Left lobe of liver (tissue), 2 donors: Measurements from ENCODE around the gene BZW2. TPM values are rescaled to one million over a fixed set of nuclear protein-coding genes. Genes with fewer than 3 reads are reported as not detected.
"Not testable (repeated sequence)": the region's sequence is repeated elsewhere in the genome, so short reads cannot be mapped to it uniquely, and the experiment has no call there.

Source experiments
- ATAC-seq: fragments of 200-7000 bp; cut with Tn5 transposase; one replicate; pipeline ENCODE4 v1.9.1; 2020; ENCODE audit warnings: mild to moderate bottlenecking, moderate library complexity
- DNase-seq: peaks from one replicate; pipeline ENCODE4 v3.0.0-alpha.2; 2020; ENCODE audit warnings: low spot score
- total RNA-seq: library from RNA; stranded (reverse); gene quantifications from one replicate; pipeline ENCODE4 v1.2.1, GENCODE V29; 2021
- donor health status: DM: no; HTN: no; CAD: no; lungs with moderate emphysema.
- donor health status: DM: no; HTN: yes; CAD: no.

Gene BZW2
- total RNA-seq, 1 donor from 2014 or later: 8.4 TPM

- DNase-seq (no peak), ATAC-seq (no peak)
Observed at GRCh38 chr7:16670021-16670420, 24.0 kb downstream of the BZW2 start.

DNA sequence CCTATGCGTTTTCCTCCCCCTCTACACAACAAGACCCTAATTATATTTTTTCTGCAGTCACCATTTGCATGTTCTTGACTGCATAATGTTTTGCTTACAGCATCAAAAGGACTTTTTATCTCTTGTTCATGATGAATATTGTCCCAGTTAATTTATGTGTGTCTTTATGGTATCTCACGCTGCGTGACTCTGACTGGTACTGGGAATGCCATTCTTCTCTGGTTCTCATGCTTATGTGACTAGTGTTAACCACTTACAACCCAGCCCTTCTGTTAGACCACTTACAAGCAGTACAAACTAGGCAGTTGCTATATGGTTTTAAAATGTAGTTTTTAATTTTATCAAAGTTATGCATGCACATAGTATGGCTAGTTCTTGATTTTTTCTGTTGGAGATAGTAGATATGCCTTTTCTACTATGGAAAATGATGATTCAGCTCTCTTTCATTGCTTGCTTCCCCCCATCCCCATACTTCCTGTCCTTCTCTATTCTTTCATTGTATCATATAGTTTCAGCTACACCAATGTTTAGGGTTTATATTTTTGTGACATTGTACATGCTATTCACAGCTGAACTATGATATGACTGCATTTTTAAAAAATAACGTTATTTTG lies 24.9 kb downstream of the BZW2 start:
- ATAC-seq (no peak), DNase-seq (no peak)

DNA sequence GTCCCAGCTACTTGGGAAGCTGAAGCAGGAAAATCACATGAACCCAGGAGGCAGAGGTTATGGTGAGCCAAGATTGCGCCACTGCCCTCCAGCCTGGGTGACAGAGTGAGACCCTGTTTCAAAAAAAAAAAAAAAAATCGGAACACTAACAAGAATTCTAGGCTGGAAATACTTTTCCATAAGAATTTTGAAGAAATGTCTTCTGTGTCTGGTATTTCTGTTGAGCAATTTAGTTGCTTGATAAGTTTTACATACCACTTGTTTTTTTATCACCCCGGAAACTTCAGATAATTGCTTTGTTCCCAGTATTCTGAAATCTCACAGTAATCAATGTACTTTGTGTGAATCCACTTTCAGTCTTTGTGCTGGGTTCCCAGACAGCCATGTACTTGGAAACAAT lies 25.8 kb downstream of the BZW2 start:
- ATAC-seq (no peak), DNase-seq (no peak)

DNA sequence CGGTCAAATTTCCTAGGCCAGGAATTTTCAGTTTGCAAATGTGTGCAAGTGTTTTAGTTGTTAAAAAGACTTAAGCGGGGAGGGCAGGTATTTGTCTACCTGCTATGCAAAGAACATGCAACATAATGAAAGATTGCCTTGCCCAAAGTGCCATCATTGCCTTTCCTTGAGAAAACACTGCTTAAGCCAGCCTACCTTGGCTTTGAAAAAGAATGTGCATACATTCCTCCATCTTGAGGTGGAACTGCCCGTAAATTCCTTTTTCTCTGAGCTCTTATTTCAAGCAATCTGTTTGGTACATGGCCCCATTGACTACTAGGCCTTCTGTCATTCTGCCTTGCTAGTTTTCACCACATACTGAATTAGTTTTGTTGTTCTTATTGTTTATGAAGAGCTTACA lies 29.3 kb downstream of the BZW2 start:
- ATAC-seq (no peak), DNase-seq (no peak)

DNA sequence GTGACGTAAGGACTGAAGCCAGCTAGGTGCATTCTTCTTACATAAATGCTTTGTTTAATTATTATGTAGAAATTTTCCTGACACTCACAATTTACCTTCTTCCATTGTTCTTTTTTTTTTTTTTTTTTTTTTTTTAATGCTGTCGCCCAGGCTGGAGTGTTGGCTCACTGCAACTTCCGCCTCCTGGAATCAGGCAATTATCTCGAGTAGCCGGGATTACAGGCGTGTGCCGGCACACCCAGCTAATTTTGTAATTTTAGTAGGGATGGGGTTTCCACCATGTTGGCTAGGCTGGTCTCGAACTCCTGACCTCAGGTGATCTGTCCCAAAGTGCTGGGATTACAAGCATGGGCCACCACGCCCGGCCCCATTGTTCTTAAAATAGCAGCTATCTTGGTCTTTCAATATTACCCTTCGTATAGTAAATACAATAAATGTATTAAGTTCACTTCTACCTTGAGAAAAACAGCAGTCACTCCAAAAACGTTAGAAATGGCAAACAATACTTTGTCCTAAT lies 32.1 kb downstream of the BZW2 start:
- ATAC-seq (no peak), DNase-seq (no peak)

- not testable (repeated sequence) for DNase-seq, ATAC-seq
Observed at GRCh38 chr7:16678645-16679566, 32.9 kb downstream of the BZW2 start.

- ATAC-seq (no peak), DNase-seq (no peak)
Observed at GRCh38 chr7:16684935-16685334, 39.0 kb downstream of the BZW2 start.

DNA sequence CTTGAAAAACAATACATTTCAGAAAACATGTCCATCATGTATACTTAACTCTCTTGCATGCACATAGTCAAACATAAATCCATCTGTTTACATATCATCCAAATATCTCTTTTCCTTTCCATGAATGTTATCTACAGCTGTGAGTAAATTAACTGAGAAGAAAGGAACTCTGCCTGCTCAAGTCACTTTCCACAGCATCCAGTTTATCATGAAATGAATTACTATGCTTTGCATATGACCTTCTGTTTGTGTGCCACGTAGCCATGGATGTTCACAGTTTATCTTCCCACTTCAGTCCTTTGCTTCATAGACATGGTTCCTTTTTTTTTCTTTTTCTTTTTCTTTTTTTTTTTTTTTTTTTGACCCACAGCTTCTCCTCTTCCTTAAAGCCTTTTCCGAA lies 39.6 kb downstream of the BZW2 start:
- ATAC-seq: no peak

GRCh38 chr7:16688249-16688648 lies 42.3 kb downstream of the BZW2 start:
- DNase-seq (no peak), ATAC-seq (no peak)

More for the DNA sequence above, 39.6 kb downstream of the BZW2 start:
- no peak for DNase-seq

DNA sequence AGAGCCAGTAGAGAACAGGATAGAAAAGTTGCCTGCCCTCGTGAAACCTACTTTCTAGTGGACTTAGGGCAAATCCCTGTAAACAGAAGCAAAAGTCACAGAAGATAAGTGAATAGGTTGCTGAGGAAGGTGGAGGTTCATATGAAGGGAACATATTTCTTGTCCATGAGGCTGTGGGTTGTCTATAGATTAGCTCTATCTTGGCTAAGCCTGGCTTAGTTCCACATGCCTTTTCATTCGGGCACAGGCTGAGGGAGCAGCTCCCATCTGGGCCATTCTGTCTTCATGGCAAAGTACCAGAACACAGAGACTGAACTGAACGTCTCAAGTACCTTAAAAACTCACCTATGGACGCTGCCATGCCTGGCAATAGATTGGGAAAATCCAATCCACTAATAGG lies 45.3 kb downstream of the BZW2 start:
- DNase-seq (no peak), ATAC-seq (no peak)

GRCh38 chr7:16693601-16694318 lies 47.8 kb downstream of the BZW2 start:
- no peak for ATAC-seq
- no peak for DNase-seq

GRCh38 chr7:16694806-16695205 lies 48.8 kb downstream of the BZW2 start:
- ATAC-seq: no peak
- no peak for DNase-seq

DNA sequence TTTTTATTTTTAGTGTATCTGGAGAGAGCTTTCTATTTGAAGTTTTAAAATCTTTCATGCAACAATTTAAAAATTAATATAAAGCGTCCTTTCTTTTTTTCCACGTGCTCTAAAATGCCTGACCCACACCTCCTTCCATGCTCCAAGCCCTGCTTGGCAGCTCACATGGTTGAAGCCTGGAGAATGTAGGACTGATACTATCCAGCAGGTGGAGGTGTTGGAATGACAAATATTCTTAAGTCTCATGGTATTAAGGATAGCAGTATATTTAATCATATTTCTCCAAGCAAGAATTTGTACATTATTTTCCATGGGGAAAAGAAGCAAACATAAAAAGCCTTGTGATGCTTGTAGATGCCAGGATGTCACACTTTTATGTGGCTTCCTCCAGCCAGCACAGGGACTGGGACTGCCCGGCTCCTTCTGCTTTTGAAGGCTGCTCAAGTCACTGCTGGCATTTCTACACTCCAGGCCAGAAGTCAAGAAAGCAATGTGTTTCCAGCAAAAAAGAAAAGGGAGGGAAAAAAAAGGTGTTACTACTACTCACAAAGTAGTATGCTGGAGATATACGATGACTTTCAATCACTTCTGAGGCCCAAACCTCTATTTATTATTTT lies 49.7 kb downstream of the BZW2 start:
- peak; percentile 95 for ATAC-seq
- no peak for DNase-seq

GRCh38 chr7:16697507-16698199 lies 51.7 kb downstream of the BZW2 start:
- DNase-seq (no peak), ATAC-seq (no peak)

GRCh38 chr7:16698200-16698905 lies 52.4 kb downstream of the BZW2 start:
- ATAC-seq (no peak), DNase-seq (no peak)

- DNase-seq: no peak
- peak; percentile 41 for ATAC-seq
Observed at GRCh38 chr7:16702441-16702840, 56.5 kb downstream of the BZW2 start.

GRCh38 chr7:16708511-16708910 lies 62.5 kb downstream of the BZW2 start:
- ATAC-seq (no peak), DNase-seq (no peak)

DNA sequence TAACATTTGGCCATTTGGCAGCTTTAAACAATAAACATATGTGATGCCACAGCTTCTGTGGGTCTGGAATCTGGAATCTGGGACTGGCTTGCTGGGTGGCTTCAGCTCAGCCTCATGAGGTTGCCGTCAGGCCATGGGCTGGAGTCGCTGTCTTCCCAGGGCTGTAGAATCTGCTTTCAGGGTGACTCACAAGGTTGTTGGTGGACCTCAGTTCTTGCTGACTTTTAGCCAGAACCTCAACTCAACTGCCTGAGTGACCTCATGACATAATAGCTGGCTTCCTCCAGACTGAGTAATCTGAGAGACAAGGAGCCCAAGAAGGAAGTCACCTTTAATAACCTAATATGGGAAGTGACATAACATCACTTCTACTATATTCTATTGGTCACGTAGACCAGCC lies 63.0 kb downstream of the BZW2 start:
- no peak for ATAC-seq
- DNase-seq: no peak

DNA sequence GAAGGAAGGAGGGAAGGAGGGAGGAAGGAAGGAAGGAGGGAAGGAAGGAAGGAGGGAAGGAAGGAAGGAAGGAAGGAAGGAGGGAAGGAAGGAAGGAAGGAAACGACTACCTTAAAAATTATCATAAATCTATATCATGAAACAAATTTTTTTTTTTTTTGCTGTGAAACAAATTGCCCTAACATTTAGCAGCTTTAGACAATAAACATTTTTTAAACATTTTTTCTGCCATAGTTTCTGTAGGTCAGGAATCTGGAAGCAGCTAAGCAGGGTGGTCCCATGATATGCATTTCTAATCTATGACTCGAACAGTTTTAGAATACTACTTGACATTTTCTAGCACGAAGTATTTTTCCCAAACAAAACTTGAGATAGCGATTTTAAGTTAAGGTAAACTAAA lies 64.7 kb downstream of the BZW2 start:
- DNase-seq (no peak), ATAC-seq (no peak)

- ATAC-seq (no peak), DNase-seq (no peak)
Observed at GRCh38 chr7:16711730-16712129, 65.7 kb downstream of the BZW2 start.
